Measurements from ENCODE around the gene KDM2A.
A peak's percentile ranks its signal among the peaks of the same experiment; 100 is the strongest.

KDM2A gene

GRCh38 chr11:67261640-67261945, 142.5 kb downstream of the KDM2A start:
- no peak for DNase-seq (ENCODE audit: low read depth)

- DNase-seq (ENCODE audit: low read depth) = no peak
These were observed 143.1 kb downstream of the KDM2A start for GRCh38 chr11:67261946-67262681.

GRCh38 chr11:67262731-67263675, 143.9 kb downstream of the KDM2A start:
- DNase-seq (ENCODE audit: low read depth) = peak; percentile 64

GRCh38 chr11:67264260-67264659, 145.2 kb downstream of the KDM2A start:
- no peak for DNase-seq (ENCODE audit: low read depth)

GRCh38 chr11:67264877-67265632, 146.0 kb downstream of the KDM2A start:
- DNase-seq (ENCODE audit: low read depth) = no peak

- DNase-seq (ENCODE audit: low read depth) = peak; percentile 68
These were observed 146.8 kb downstream of the KDM2A start for GRCh38 chr11:67265633-67266448.

- DNase-seq (ENCODE audit: low read depth) = peak; percentile 32
These were observed 147.6 kb downstream of the KDM2A start, which contains the start of gene GRK2 for GRCh38 chr11:67266449-67267187. Gene GRK2 (plus strand): TSS chr11:67266473. CDS start chr11:67266700, 227 bp downstream.

GRCh38 chr11:67267188-67268080, 148.4 kb downstream of the KDM2A start:
- peak; percentile 29 for DNase-seq (ENCODE audit: low read depth)

- DNase-seq (ENCODE audit: low read depth) = peak; percentile 39
These were observed 149.3 kb downstream of the KDM2A start for GRCh38 chr11:67268081-67268961.

GRCh38 chr11:67268962-67269268, 149.9 kb downstream of the KDM2A start:
- no peak for DNase-seq (ENCODE audit: low read depth)

GRCh38 chr11:67269401-67270255, 150.6 kb downstream of the KDM2A start:
- DNase-seq (ENCODE audit: low read depth) = no peak

- DNase-seq (ENCODE audit: low read depth) = no peak
These were observed 151.5 kb downstream of the KDM2A start for GRCh38 chr11:67270256-67271204.

GRCh38 chr11:67271205-67271540, 152.1 kb downstream of the KDM2A start:
- DNase-seq (ENCODE audit: low read depth) = no peak

GRCh38 chr11:67271541-67272284, 152.7 kb downstream of the KDM2A start:
- no peak for DNase-seq (ENCODE audit: low read depth)

- no peak for DNase-seq (ENCODE audit: low read depth)
These were observed 153.5 kb downstream of the KDM2A start for GRCh38 chr11:67272327-67273259.
